HEK293 (cell line): ENCODE data around the gene RBM19.

Source experiments
- ATF2 ChIP-seq: fragments of 450-650 bp; formaldehyde crosslinking; IDR thresholded peaks from 2 replicates; pipeline ENCODE4 v1.5.1; 2016; ENCODE audit warnings: missing biosample characterization, missing genetic modification characterization, low read depth
- BCL11A ChIP-seq: fragments of 450-650 bp; formaldehyde crosslinking; IDR thresholded peaks from 2 replicates; pipeline ENCODE4 v1.5.1; 2016; ENCODE audit warnings: low read depth, missing biosample characterization, missing genetic modification characterization
- BCL11B ChIP-seq: fragments of 450-650 bp; formaldehyde crosslinking; IDR thresholded peaks from 2 replicates; pipeline ENCODE4 v1.5.1; 2016; ENCODE audit warnings: low read depth, missing biosample characterization, missing genetic modification characterization
- GFI1B ChIP-seq: fragments of 450-650 bp; formaldehyde crosslinking; IDR thresholded peaks from 2 replicates; pipeline ENCODE4 v1.5.1; 2016; ENCODE audit warnings: missing biosample characterization, missing genetic modification characterization
- IKZF3 ChIP-seq: fragments of 450-650 bp; IDR thresholded peaks from 2 replicates; pipeline ENCODE4 v1.5.0; 2018; ENCODE audit warnings: missing biosample characterization, mild to moderate bottlenecking, missing genetic modification characterization, moderate library complexity
- ZBTB1 ChIP-seq: fragments of 450-650 bp; formaldehyde crosslinking; IDR thresholded peaks from 2 replicates; pipeline ENCODE4 v1.5.1; 2016; ENCODE audit warnings: missing biosample characterization, missing genetic modification characterization
- ZNF221 ChIP-seq: fragments of 450-650 bp; formaldehyde crosslinking; IDR thresholded peaks from 2 replicates; pipeline ENCODE4 v1.5.1; 2017; ENCODE audit warnings: missing biosample characterization, missing genetic modification characterization, borderline replicate concordance
- ZNF350 ChIP-seq: fragments of 450-650 bp; formaldehyde crosslinking; IDR thresholded peaks from 2 replicates; pipeline ENCODE4 v1.5.0; 2017; ENCODE audit warnings: missing biosample characterization, mild to moderate bottlenecking, missing genetic modification characterization
- ZNF404 ChIP-seq: fragments of 450-650 bp; formaldehyde crosslinking; IDR thresholded peaks from 2 replicates; pipeline ENCODE4 v1.5.1; 2017; ENCODE audit warnings: missing biosample characterization, missing genetic modification characterization
- ZNF558 ChIP-seq: fragments of 450-650 bp; formaldehyde crosslinking; IDR thresholded peaks from 2 replicates; pipeline ENCODE4 v1.5.1; 2016; ENCODE audit warnings: missing biosample characterization, missing genetic modification characterization
- ZNF791 ChIP-seq: fragments of 450-650 bp; formaldehyde crosslinking; IDR thresholded peaks from 2 replicates; pipeline ENCODE4 v1.5.1; 2016; ENCODE audit warnings: missing biosample characterization, missing genetic modification characterization
- TF ChIP-seq, protein P1 (sequence below): fragments of 450-650 bp; formaldehyde crosslinking; IDR thresholded peaks from 2 replicates; pipeline ENCODE4 v1.5.1; 2016; ENCODE audit warnings: missing biosample characterization, missing genetic modification characterization
- TF ChIP-seq, protein P2 (sequence below): sonication (generic); formaldehyde crosslinking; IDR thresholded peaks from 2 replicates; pipeline ENCODE4 v1.8.1; 2022; ENCODE audit warnings: mild to moderate bottlenecking, moderate library complexity, missing genetic modification reagents
- TF ChIP-seq, protein P3 (sequence below): fragments of 450-650 bp; formaldehyde crosslinking; IDR thresholded peaks from 2 replicates; pipeline ENCODE4 v1.5.1; 2017; ENCODE audit warnings: missing biosample characterization, missing genetic modification characterization

DNA sequence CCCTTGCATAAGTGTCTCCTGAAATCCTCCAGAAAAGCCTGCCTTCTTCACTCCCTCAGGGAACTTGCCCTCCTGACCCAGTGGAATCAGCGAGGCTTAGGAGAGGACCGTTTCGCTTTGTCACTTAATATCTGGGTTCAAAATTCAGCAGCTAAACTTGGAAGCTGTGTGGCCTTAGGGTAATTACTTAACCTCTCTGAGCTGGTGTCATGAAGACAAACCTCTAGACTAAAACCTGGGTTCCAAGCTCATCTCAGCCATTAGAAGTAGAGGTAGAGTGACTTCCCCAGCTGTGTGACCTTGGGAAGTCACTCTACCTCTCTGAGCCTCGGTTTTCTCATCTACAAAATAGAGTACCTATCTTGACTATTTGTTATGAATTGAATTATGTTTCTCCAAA, 18.3 kb upstream of the RBM19 start:
- TF ChIP-seq, protein P1, sequence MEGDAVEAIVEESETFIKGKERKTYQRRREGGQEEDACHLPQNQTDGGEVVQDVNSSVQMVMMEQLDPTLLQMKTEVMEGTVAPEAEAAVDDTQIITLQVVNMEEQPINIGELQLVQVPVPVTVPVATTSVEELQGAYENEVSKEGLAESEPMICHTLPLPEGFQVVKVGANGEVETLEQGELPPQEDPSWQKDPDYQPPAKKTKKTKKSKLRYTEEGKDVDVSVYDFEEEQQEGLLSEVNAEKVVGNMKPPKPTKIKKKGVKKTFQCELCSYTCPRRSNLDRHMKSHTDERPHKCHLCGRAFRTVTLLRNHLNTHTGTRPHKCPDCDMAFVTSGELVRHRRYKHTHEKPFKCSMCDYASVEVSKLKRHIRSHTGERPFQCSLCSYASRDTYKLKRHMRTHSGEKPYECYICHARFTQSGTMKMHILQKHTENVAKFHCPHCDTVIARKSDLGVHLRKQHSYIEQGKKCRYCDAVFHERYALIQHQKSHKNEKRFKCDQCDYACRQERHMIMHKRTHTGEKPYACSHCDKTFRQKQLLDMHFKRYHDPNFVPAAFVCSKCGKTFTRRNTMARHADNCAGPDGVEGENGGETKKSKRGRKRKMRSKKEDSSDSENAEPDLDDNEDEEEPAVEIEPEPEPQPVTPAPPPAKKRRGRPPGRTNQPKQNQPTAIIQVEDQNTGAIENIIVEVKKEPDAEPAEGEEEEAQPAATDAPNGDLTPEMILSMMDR: no peak
- no peak for TF ChIP-seq IKZF3 (tag by site-specific recombination)
- no peak for TF ChIP-seq ZNF558 (tag by site-specific recombination)
- TF ChIP-seq ZNF221 (tag by site-specific recombination): no peak
- no peak for TF ChIP-seq BCL11B (tag by site-specific recombination)
- no peak for TF ChIP-seq ZNF350 (tag by site-specific recombination)
- no peak for TF ChIP-seq ZNF404 (tag by site-specific recombination)
- TF ChIP-seq, protein P2, sequence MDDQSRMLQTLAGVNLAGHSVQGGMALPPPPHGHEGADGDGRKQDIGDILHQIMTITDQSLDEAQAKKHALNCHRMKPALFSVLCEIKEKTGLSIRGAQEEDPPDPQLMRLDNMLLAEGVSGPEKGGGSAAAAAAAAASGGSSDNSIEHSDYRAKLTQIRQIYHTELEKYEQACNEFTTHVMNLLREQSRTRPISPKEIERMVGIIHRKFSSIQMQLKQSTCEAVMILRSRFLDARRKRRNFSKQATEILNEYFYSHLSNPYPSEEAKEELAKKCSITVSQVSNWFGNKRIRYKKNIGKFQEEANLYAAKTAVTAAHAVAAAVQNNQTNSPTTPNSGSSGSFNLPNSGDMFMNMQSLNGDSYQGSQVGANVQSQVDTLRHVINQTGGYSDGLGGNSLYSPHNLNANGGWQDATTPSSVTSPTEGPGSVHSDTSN: no peak
- no peak for TF ChIP-seq ZNF791 (tag by site-specific recombination)
- no peak for TF ChIP-seq GFI1B (tag by site-specific recombination)
- TF ChIP-seq BCL11A (tag by site-specific recombination): no peak
- TF ChIP-seq, protein P3, sequence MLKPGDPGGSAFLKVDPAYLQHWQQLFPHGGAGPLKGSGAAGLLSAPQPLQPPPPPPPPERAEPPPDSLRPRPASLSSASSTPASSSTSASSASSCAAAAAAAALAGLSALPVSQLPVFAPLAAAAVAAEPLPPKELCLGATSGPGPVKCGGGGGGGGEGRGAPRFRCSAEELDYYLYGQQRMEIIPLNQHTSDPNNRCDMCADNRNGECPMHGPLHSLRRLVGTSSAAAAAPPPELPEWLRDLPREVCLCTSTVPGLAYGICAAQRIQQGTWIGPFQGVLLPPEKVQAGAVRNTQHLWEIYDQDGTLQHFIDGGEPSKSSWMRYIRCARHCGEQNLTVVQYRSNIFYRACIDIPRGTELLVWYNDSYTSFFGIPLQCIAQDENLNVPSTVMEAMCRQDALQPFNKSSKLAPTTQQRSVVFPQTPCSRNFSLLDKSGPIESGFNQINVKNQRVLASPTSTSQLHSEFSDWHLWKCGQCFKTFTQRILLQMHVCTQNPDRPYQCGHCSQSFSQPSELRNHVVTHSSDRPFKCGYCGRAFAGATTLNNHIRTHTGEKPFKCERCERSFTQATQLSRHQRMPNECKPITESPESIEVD (tag by site-specific recombination): no peak
- no peak for TF ChIP-seq ZBTB1
- TF ChIP-seq ATF2 (tag by site-specific recombination): no peak
